Kidney epithelial cell (primary cell): Measurements from ENCODE around the gene PLXNA4. TPM values are rescaled to one million over a fixed set of nuclear protein-coding genes. Genes with fewer than 3 reads are reported as not detected.

Source experiments
- DNase-seq: peaks from one replicate; pipeline ENCODE4 v3.0.0-alpha.2; 2010; ENCODE audit warnings: low read depth
- H3K27me3 ChIP-seq: 2 replicates; pipeline ENCODE4 v1.6.0; 2011; ENCODE audit warnings: low read length; ENCODE audit not compliant: control insufficient read depth, insufficient read depth
- H3K36me3 ChIP-seq: 2 replicates; pipeline ENCODE4 v1.5.1; 2011; ENCODE audit warnings: low read length; ENCODE audit not compliant: control insufficient read depth, insufficient read depth
- H3K4me3 ChIP-seq: 2 replicates; pipeline ENCODE4 v1.5.1; 2011; ENCODE audit warnings: low read depth, mild to moderate bottlenecking, control low read depth, low read length
- total RNA-seq: library from RNA; depleted of rRNA; stranded (reverse); fragments of >200 nt; gene quantifications from 2 replicates; pipeline ENCODE4 v1.2.3, GENCODE V29; 2015
- TF ChIP-seq, protein P1 (sequence below): IDR thresholded peaks from 2 replicates; pipeline ENCODE4 v1.5.1; 2011; ENCODE audit warnings: mild to moderate bottlenecking, moderate library complexity, low read length, control low read depth, inconsistent platforms; ENCODE audit not compliant: insufficient read depth, poor library complexity, severe bottlenecking

The PLXNA4 gene
- total RNA-seq, 1 donor from 2014 or later, result 5.9 TPM

DNA sequence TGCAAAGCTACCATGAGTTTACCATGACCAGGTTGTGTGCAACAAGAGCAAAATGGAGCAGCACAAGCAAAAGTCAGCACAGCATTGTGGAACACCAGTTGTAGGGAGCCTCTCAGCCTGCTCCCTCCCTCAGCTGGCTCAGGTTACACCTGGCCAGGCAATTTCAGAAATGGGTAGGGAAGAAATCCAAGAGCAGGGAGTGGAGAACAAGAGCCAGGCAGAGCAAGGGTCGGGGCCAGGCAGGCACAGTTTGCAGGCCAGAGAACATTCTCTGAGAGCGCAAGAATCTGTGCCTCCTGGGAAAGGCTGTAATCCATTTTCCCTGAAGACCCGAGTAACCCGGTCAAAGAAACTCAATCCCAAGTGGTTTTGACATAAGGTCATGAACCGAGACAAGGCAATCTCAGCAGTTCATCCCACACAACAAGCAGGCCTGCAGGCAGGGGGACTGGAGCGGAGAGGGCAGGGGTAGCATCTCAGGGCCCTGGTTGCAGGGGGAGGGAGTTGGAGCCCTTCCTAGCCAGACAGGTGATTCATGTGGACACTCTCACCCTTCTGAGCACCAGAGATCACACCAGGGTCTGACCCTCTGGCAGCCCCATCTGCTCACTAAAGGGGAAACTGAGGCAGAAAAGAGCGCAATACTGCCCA, 258.4 kb downstream of the PLXNA4 start:
- TF ChIP-seq, protein P1, sequence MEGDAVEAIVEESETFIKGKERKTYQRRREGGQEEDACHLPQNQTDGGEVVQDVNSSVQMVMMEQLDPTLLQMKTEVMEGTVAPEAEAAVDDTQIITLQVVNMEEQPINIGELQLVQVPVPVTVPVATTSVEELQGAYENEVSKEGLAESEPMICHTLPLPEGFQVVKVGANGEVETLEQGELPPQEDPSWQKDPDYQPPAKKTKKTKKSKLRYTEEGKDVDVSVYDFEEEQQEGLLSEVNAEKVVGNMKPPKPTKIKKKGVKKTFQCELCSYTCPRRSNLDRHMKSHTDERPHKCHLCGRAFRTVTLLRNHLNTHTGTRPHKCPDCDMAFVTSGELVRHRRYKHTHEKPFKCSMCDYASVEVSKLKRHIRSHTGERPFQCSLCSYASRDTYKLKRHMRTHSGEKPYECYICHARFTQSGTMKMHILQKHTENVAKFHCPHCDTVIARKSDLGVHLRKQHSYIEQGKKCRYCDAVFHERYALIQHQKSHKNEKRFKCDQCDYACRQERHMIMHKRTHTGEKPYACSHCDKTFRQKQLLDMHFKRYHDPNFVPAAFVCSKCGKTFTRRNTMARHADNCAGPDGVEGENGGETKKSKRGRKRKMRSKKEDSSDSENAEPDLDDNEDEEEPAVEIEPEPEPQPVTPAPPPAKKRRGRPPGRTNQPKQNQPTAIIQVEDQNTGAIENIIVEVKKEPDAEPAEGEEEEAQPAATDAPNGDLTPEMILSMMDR, result no peak
- Histone ChIP-seq H3K36me3 (no peaks in the 10 kb centered on the region), H3K4me3 (no peak overlapping the region), H3K27me3 (no peaks in the 10 kb centered on the region)
- DNase-seq, result no peak

DNA sequence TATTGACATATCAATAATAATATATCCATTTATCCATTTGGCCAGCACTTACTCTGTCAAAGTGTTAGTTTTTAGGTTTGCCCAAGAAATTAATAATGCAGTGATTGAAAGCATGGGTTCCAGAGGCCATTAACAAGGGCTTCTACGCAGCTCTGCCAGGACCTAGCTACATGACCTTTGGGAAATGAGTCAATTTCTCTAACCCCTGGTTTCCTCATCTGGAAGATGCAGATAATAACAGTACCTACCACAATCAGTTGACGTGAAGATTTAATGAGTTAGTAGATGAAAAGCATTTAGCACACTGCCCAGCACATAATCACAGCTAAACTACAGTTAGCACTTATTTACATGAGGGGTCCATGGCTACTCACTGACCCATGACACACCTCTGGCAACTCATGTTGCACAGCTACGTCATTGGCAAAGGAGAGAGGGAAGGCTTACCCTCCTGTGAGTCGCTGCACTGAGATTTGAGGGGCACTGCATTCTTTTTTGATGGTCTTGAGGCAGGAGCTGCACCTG, 263.7 kb downstream of the PLXNA4 start:
- peaks cover 6% of the 10 kb centered on the region for H3K27me3 ChIP-seq
- TF ChIP-seq, protein P1, result no peak
- no peaks in the 10 kb centered on the region for H3K36me3 ChIP-seq
- no peak overlapping the region for H3K4me3 ChIP-seq
- no peak for DNase-seq

DNA sequence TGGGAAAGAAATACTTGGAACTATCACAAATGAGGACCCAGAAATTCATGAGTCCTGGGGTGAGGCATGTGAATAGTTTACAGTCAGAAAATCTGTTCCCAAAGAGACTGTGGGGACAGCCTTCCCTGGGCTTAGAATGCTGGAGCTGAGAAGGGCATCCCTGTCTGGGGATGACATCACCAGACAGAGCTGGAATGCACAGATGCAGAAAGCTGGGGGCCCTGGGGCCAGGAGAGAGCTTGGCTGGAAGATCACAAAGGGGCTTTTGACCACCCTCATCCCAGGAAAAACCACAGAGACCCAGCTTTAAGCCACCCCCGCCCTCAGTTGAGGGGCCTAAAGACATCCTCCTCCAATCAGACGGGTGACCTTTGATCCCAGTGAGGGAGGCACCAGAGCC, 264.5 kb downstream of the PLXNA4 start:
- no peak for DNase-seq
- TF ChIP-seq, protein P1, result no peak
- H3K27me3 ChIP-seq, result peaks cover 8% of the 10 kb centered on the region
- H3K36me3 ChIP-seq, result no peaks in the 10 kb centered on the region
- no peak overlapping the region for H3K4me3 ChIP-seq

DNA sequence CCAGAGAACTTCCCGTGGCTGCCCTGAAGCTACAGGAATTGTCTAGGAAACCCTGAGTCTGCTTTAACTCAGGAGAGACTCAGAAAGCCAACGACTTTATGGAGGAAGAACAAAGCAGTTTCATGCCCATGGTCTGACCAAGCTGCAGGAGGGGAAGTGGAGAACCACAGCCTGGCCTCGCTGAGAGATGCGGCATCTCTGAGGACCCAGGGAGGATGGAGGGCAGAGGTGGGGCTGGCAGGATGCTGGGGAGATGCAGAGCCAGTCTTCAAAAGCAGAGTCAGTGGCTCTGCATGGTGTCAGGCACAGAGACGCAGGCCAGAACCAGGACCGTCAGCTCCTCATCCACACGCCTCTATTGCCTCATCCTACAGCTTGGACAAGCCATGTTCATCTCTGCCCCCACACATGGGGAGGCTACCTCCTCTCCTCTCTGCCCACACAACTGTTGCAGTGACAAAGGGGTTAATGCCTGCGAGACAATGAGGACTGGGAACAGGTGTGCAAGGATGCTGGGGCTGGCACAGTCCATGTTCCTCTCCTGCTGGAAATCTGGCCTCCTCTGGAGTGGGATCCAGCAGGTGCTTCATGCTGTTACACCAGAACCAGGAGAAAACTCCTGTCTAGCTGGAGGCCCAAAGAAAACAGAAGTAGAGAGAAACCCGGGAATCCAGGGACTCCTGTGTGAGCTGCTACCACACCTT, 267.0 kb downstream of the PLXNA4 start:
- no peak for DNase-seq
- TF ChIP-seq, protein P1, result no peak

DNA sequence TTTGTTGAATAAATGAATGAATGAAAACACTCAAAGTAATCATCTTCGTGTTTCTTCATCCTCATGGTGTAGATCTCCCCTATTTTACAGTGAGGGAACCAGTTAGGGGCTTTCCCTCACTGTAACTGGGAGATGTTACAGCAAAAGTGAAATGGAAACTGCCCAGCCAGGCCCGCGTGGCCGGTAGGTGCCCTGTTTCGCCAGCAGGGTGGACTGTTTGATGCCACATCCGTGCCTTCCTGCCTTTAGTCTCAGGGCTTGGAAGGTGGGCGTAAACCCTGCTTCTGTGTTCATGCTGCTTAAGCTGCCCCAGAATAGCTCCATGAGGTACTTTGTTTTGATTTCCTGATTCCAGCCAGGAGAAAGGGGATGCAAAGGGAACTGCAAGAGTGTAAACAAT, 268.8 kb downstream of the PLXNA4 start:
- DNase-seq, result no peak
- peaks cover 8% of the 10 kb centered on the region for H3K27me3 ChIP-seq

More for the DNA sequence above, 267.0 kb downstream of the PLXNA4 start:
- Histone ChIP-seq H3K4me3 (no peak overlapping the region), H3K36me3 (no peaks in the 10 kb centered on the region), H3K27me3 (peaks cover 8% of the 10 kb centered on the region)

More for the DNA sequence above, 268.8 kb downstream of the PLXNA4 start:
- TF ChIP-seq, protein P1, result no peak
- Histone ChIP-seq H3K4me3 (no peak overlapping the region), H3K36me3 (no peaks in the 10 kb centered on the region)
